H1 (cell line): ENCODE measurements around the gene NDUFB8. TPM values are rescaled to one million over a fixed set of nuclear protein-coding genes. Genes with fewer than 3 reads are reported as not detected.

Source experiments
- CTCF ChIA-PET: fragments of 300-600 bp; sonication (Branson Sonifier 250); formaldehyde crosslinking; loops from one replicate; lab custom pipeline; 2021; ENCODE audit not compliant: partially characterized antibody; lab: Charles Lee
- POLR2A ChIA-PET: fragments of 300-600 bp; sonication (Branson Sonifier 250); formaldehyde crosslinking; loops from one replicate; lab custom pipeline; 2021; ENCODE audit warnings: inconsistent platforms; ENCODE audit not compliant: partially characterized antibody; lab: Charles Lee
- DNase-seq, 2 experiments: peaks; one replicate each; pipeline versions ENCODE4 v3.0.0 to v3.0.0-alpha.2; 2010 to 2022; ENCODE audit warnings: low spot score in 2 of 2, low read depth in 1 of 2, mixed read lengths in 1 of 2
- FAIRE-seq: peaks from 2 replicates; lab custom pipeline; 2011; peaks lifted over from hg19 to GRCh38; lab: Jason Lieb, UNC
- H2AFZ ChIP-seq: 2 replicates; pipeline ENCODE4 v1.8.1; 2012; ENCODE audit warnings: low read length, inconsistent platforms
- H2AK5ac ChIP-seq: 2 replicates; pipeline ENCODE4 v1.6.1; 2013; ENCODE audit warnings: low read depth, low read length
- H2BK120ac ChIP-seq: replicated peaks from 2 replicates; pipeline ENCODE3; 2013; ENCODE audit warnings: low read depth, low read length, inconsistent platforms
- H2BK12ac ChIP-seq: 2 replicates; pipeline ENCODE4 v1.6.1; 2013; ENCODE audit warnings: low read depth, low read length
- H2BK15ac ChIP-seq: 2 replicates; pipeline ENCODE4 v1.6.1; 2013; ENCODE audit warnings: low read length
- H2BK20ac ChIP-seq: 2 replicates; pipeline ENCODE4 v1.6.1; 2013; ENCODE audit warnings: low read length
- H2BK5ac ChIP-seq: 2 replicates; pipeline ENCODE4 v1.6.1; 2013; ENCODE audit warnings: low read depth, low read length
- H3K14ac ChIP-seq: 2 replicates; pipeline ENCODE4 v1.6.1; 2013; ENCODE audit warnings: inconsistent platforms; ENCODE audit not compliant: insufficient read length
- H3K18ac ChIP-seq: 2 replicates; pipeline ENCODE4 v1.6.1; 2013; ENCODE audit warnings: low read length; ENCODE audit errors: extremely low read depth
- H3K23ac ChIP-seq: 2 replicates; pipeline ENCODE4 v1.6.1; 2013; ENCODE audit warnings: inconsistent platforms; ENCODE audit not compliant: insufficient read length
- H3K23me2 ChIP-seq: 2 replicates; pipeline ENCODE4 v1.6.1; 2013; ENCODE audit warnings: low read depth, low read length
- H3K27ac ChIP-seq: 2 replicates; pipeline ENCODE4 v1.6.1; 2011; ENCODE audit warnings: low read depth, low read length, inconsistent platforms
- H3K27me3 ChIP-seq, 4 experiments: replicated peaks in 1 of 4; 1 replicate in 1 of 4; 2 replicates in 3 of 4; pipeline versions ENCODE4 v1.6.1 to v1.8.1; 2011 to 2013; ENCODE audit warnings: low read length in 3 of 4, mild to moderate bottlenecking in 3 of 4, inconsistent platforms in 2 of 4, mixed read lengths in 2 of 4, moderate library complexity in 1 of 4; ENCODE audit not compliant: control insufficient read depth in 3 of 4, insufficient read depth in 3 of 4; ENCODE audit errors: extremely low read depth in 1 of 4
- H3K36me3 ChIP-seq, 4 experiments: 2 replicates each; pipeline versions ENCODE4 v1.6.1 to v1.8.1; 2011 to 2013; ENCODE audit warnings: mild to moderate bottlenecking in 4 of 4, low read length in 3 of 4, moderate library complexity in 2 of 4, control low read depth in 1 of 4, inconsistent platforms in 1 of 4; ENCODE audit not compliant: insufficient read depth in 4 of 4, control insufficient read depth in 2 of 4
- H3K4ac ChIP-seq: replicated peaks from 2 replicates; pipeline ENCODE3; 2013; ENCODE audit warnings: low read length, low read depth, mixed read lengths, inconsistent platforms; ENCODE audit not compliant: insufficient read length
- H3K4me1 ChIP-seq, 4 experiments: replicated peaks in 1 of 4; 1 replicate in 1 of 4; 2 replicates in 3 of 4; pipeline versions ENCODE4 v1.6.1 to v1.8.1; 2011 to 2013; ENCODE audit warnings: low read length in 3 of 4, inconsistent platforms in 2 of 4, mixed read lengths in 1 of 4; ENCODE audit not compliant: insufficient read depth in 4 of 4, control insufficient read depth in 3 of 4
- H3K4me2 ChIP-seq, 2 experiments: 2 replicates each; pipeline versions ENCODE4 v1.6.1 to v1.8.1; 2011 to 2013; ENCODE audit warnings: low read depth in 2 of 2, low read length in 2 of 2, control low read depth in 1 of 2, inconsistent platforms in 1 of 2, mild to moderate bottlenecking in 1 of 2; ENCODE audit not compliant: insufficient read depth in 1 of 2
- H3K4me3 ChIP-seq, 4 experiments: fragments of 200-600, 300-600 bp in 1 of 4; sonication (generic), shearing (Covaris generic), sonication (Bioruptor Twin) in 1 of 4; 2 replicates each; pipeline versions ENCODE4 v1.5.1 to v1.8.1; 2011 to 2016; ENCODE audit warnings: low read length in 4 of 4, low read depth in 3 of 4, control low read depth in 2 of 4, inconsistent platforms in 2 of 4, mild to moderate bottlenecking in 2 of 4, mixed read lengths in 1 of 4, moderate library complexity in 1 of 4; ENCODE audit not compliant: insufficient read depth in 2 of 4; ENCODE audit errors: extremely low read depth in 1 of 4
- H3K56ac ChIP-seq: replicated peaks from 2 replicates; pipeline ENCODE3; 2013; ENCODE audit warnings: low read depth, mild to moderate bottlenecking, mixed read lengths, low read length, inconsistent platforms; ENCODE audit not compliant: insufficient read length
- H3K79me1 ChIP-seq: 2 replicates; pipeline ENCODE4 v1.6.1; 2013; ENCODE audit warnings: low read depth, low read length, control low read depth
- H3K79me2 ChIP-seq, 2 experiments: 2 replicates each; pipeline versions ENCODE4 v1.6.1 to v1.8.1; 2012 to 2013; ENCODE audit warnings: low read length in 2 of 2, mild to moderate bottlenecking in 2 of 2, inconsistent platforms in 1 of 2; ENCODE audit not compliant: insufficient read depth in 2 of 2, control insufficient read depth in 1 of 2
- H3K9ac ChIP-seq, 4 experiments: replicated peaks in 1 of 4; 1 replicate in 1 of 4; 2 replicates in 3 of 4; pipeline versions ENCODE4 v1.6.1 to v1.8.1; 2011 to 2013; ENCODE audit warnings: low read depth in 3 of 4, low read length in 3 of 4, control low read depth in 2 of 4, mild to moderate bottlenecking in 2 of 4, moderate library complexity in 2 of 4, inconsistent platforms in 1 of 4; ENCODE audit errors: extremely low read depth in 1 of 4
- H3K9me3 ChIP-seq, 2 experiments: 2 replicates each; pipeline versions ENCODE4 v1.6.1 to v1.8.1; 2012 to 2013; ENCODE audit warnings: mild to moderate bottlenecking in 2 of 2, moderate library complexity in 2 of 2, control low read depth in 1 of 2, inconsistent platforms in 1 of 2, low read depth in 1 of 2, low read length in 1 of 2, mixed read lengths in 1 of 2; ENCODE audit not compliant: insufficient read depth in 2 of 2
- H4K20me1 ChIP-seq, 2 experiments: replicated peaks in 1 of 2; 2 replicates each; pipeline versions ENCODE3 to v1.8.1; 2011 to 2013; ENCODE audit warnings: inconsistent platforms in 2 of 2, low read length in 2 of 2, mild to moderate bottlenecking in 1 of 2; ENCODE audit not compliant: insufficient read depth in 2 of 2, control insufficient read depth in 1 of 2
- H4K5ac ChIP-seq: 2 replicates; pipeline ENCODE4 v1.6.1; 2013; ENCODE audit warnings: low read length, low read depth, mixed read lengths, inconsistent platforms; ENCODE audit not compliant: insufficient read length
- H4K8ac ChIP-seq: 2 replicates; pipeline ENCODE4 v1.8.0; 2013; ENCODE audit warnings: mild to moderate bottlenecking, moderate library complexity, low read length, inconsistent platforms; ENCODE audit not compliant: insufficient read depth; ENCODE audit errors: extremely low read depth
- H4K91ac ChIP-seq: replicated peaks from 2 replicates; pipeline ENCODE3; 2013; ENCODE audit warnings: low read length, mixed read lengths, inconsistent platforms; ENCODE audit not compliant: insufficient read length
- CREB1 ChIP-seq: IDR thresholded peaks from 2 replicates; pipeline ENCODE4 v1.6.1; 2012; ENCODE audit warnings: inconsistent platforms
- EZH2 ChIP-seq: fragments of 200-600 bp; sonication (generic); IDR thresholded peaks from 2 replicates; pipeline ENCODE4 v1.7.1; 2012; ENCODE audit warnings: low read depth, mild to moderate bottlenecking, moderate library complexity, low read length, inconsistent platforms; ENCODE audit not compliant: severe bottlenecking
- FOSL1 ChIP-seq: IDR thresholded peaks from 2 replicates; pipeline ENCODE4 v1.6.1; 2011; ENCODE audit warnings: mild to moderate bottlenecking, low read depth, low read length, moderate library complexity; ENCODE audit not compliant: insufficient read depth
- KDM1A ChIP-seq: fragments of 200-600, 300-600 bp; sonication (generic); IDR thresholded peaks from 2 replicates; pipeline ENCODE4 v1.7.1; 2016; ENCODE audit warnings: mild to moderate bottlenecking, low read length, borderline replicate concordance
- PHF8 ChIP-seq: fragments of 200-600 bp; sonication (generic); conservative IDR thresholded peaks from 2 replicates; pipeline ENCODE4 v1.7.1; 2012; ENCODE audit warnings: low read depth, mild to moderate bottlenecking, inconsistent platforms, low read length, moderate library complexity
- POU5F1 ChIP-seq: IDR thresholded peaks from 2 replicates; pipeline ENCODE4 v1.6.1; 2011; ENCODE audit warnings: low read depth, mild to moderate bottlenecking, low read length, moderate library complexity
- SAP30 ChIP-seq: fragments of 300-600 bp; sonication (generic); IDR thresholded peaks from 2 replicates; pipeline ENCODE4 v1.7.1; 2012; ENCODE audit warnings: low read length, moderate library complexity, mild to moderate bottlenecking, inconsistent platforms; ENCODE audit not compliant: insufficient read depth, insufficient replicate concordance
- SIN3A ChIP-seq, 2 experiments: IDR thresholded peaks in 1 of 2; conservative IDR thresholded peaks in 1 of 2; 2 replicates each; pipeline ENCODE4 v1.6.1; 2011 to 2012; ENCODE audit warnings: low read length in 2 of 2, improper control_type of control experiment in 1 of 2, low read depth in 1 of 2, mild to moderate bottlenecking in 1 of 2
- SP1 ChIP-seq: IDR thresholded peaks from 2 replicates; pipeline ENCODE4 v1.6.1; 2011; ENCODE audit warnings: low read depth, low read length
- WGBS, 2 experiments: shearing (Covaris generic) in 1 of 2; methylation state at CpG; one replicate each; pipeline versions ENCODE4 v1.1.6 to v1.1.7; 2013 to 2015; ENCODE audit warnings: low lambda C conversion rate in 2 of 2, mixed read lengths in 2 of 2, inconsistent platforms in 1 of 2, low coverage in 1 of 2, missing lambda C conversion rate in 1 of 2; ENCODE audit not compliant: insufficient replicate concordance in 2 of 2, insufficient coverage in 1 of 2, insufficient read length in 1 of 2; ENCODE audit errors: extremely low coverage in 1 of 2, missing lambda C conversion rate in 1 of 2; 5-methylcytosine and 5-hydroxymethylcytosine counted together
- polyA plus RNA-seq, 7 experiments: library from polyadenylated mRNA; depleted of rRNA in 3 of 7; stranded (reverse) in 5 of 7; unstranded in 2 of 7; fragments of >200 nt in 5 of 7; fragments of 200-250 nt in 2 of 7; gene quantifications; 1 replicate in 5 of 7; 2 replicates in 1 of 7; 4 replicates in 1 of 7; pipeline versions ENCODE4 v1.2.1 to v1.2.3, GENCODE V29; 2011 to 2013; ENCODE audit warnings: missing spikeins in 2 of 7, mixed read lengths in 2 of 7
- total RNA-seq: library from RNA; stranded (reverse); fragmentation: NEBNext Ultra II Directional; extraction: Animal tissue kit (Norgen Biotek cat#: 25700); gene quantifications from 2 replicates; pipeline ENCODE4 v1.2.1, GENCODE V29; 2021
- TF ChIP-seq, protein P1 (sequence below): IDR thresholded peaks from 2 replicates; pipeline ENCODE4 v1.6.1; 2011; ENCODE audit warnings: low read length, improper control_type of control experiment

Gene NDUFB8
- total and polyA plus RNA-seq, 2 of the 8 experiments (the other 6 are each of a cell fraction or from before 2014, with no cell fraction given) = 175 to 455 TPM

DNA sequence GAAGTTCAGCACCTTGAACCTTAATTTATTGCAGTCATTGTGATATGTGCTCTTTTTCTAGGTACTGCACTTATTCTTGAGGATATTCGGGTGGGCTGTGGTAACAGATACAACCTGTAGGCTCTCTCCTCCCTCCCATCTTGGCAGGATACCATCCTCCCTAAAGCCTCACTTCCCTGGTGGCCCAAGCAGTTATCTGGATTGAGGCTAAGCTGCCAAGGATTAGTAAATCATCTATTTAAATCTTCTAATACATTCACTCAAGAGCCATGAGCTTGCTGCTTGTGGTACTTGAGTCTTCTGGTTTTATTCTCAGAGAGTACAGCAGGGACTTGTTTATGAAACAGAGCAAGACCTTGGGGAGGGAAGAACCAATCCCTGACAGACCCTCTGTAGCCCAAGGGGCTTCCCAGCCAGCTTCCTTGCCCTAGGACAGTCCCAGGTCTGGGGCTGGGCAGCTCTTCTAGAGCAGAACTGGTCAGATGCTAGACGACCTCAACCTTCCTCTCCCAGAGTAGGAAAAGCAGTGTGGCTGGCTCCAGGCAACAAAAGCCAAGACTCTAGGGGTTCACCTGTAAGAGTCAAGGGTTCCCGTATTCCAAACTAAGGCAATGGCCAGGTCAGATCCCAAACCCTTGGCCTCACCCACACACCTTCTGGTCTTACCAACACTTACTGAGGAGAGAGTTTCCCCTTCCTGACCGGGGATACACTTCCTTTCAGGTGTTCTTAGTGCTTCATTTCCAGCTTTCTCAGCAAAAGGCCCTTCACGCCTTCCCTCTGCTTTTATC is 45.6 kb downstream of the NDUFB8 start:
- DNase-seq (no peak), FAIRE-seq (no peak)
- Histone ChIP-seq H3K18ac (no peak overlapping the region), H3K23me2 (peaks cover 11% of the 10 kb centered on the region), H2AFZ (no peak overlapping the region), H4K91ac (no peak overlapping the region), H3K27ac (no peak overlapping the region), H3K27me3 (peaks cover 83 to 93% (median 91%) of the 10 kb centered on the region in 4 experiments), H2BK20ac (no peak overlapping the region), H2AK5ac (no peak overlapping the region), H4K5ac (no peak overlapping the region), H3K4me2 (no peak overlapping the region; a peak in 1 of 4 replicates), H3K79me2 (no peaks in the 10 kb centered on the region), H3K36me3 (peaks cover 0 to 10% (median 3%) of the 10 kb centered on the region in 4 experiments; a peak in 4 of 8 replicates), H3K79me1 (0 out of 2 replicates have a peak, but pooled peaks cover 2% of the 10 kb centered on the region), H2BK5ac (no peak overlapping the region), H2BK12ac (no peak overlapping the region), H2BK120ac (no peak overlapping the region), H3K23ac (no peak overlapping the region), H3K14ac (no peak overlapping the region), H3K9ac (no peak overlapping the region), H3K4ac (no peak overlapping the region), H4K8ac (no peak overlapping the region), H3K4me1 (peaks cover 15 to 29% (median 21%) of the 10 kb centered on the region in 4 experiments), H3K4me3 (no peak overlapping the region), H3K56ac (no peak overlapping the region), H4K20me1 (peaks cover 21 to 27% of the 10 kb centered on the region in 2 experiments), H2BK15ac (no peak overlapping the region), H3K9me3 (no peaks in the 10 kb centered on the region)
- ChIA-PET CTCF (interaction anchor here (1.0 to 10.7 kb wide), 13 partner anchors 9 to 245 kb away, joined by 3 to 163 read pairs (median 10); partner anchors contain the start of genes SEC31B and WNT8B), POLR2A (interaction anchor here (1.1 to 2.1 kb wide), 3 partner anchors 8 to 71 kb away, joined by 3 to 5 read pairs (median 3); no protein-coding TSS in a partner anchor)
- WGBS, 2 experiments = 79% methylated on average over 5 of the region's 5 CpGs; no CpG with 5 or more reads in 1 of the 2 experiments
- TF ChIP-seq SIN3A (conservative IDR thresholded peaks at IDR 0.05 in 1 of 2, IDR thresholded peaks at IDR 0.05 in 1 of 2; ENCODE audit: low read depth in 1 of 2, low read length in 2 of 2) = no peak
- TF ChIP-seq PHF8 = no peak
- TF ChIP-seq KDM1A = no peak
- no peak for TF ChIP-seq FOSL1
- no peak for TF ChIP-seq EZH2
- TF ChIP-seq CREB1 = no peak
- TF ChIP-seq SAP30 = no peak
- no peak for TF ChIP-seq POU5F1
- TF ChIP-seq, protein P1, sequence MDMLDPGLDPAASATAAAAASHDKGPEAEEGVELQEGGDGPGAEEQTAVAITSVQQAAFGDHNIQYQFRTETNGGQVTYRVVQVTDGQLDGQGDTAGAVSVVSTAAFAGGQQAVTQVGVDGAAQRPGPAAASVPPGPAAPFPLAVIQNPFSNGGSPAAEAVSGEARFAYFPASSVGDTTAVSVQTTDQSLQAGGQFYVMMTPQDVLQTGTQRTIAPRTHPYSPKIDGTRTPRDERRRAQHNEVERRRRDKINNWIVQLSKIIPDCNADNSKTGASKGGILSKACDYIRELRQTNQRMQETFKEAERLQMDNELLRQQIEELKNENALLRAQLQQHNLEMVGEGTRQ = no peak
- TF ChIP-seq SP1 = no peak
